ENCODE results near the gene PHTF1. TPM values are rescaled to one million over a fixed set of nuclear protein-coding genes. Genes with fewer than 3 reads are reported as not detected.

Gene PHTF1
- total and polyA plus RNA-seq, 8 donors, result 20.0 to 36.1 (median 22.9) TPM

DNA sequence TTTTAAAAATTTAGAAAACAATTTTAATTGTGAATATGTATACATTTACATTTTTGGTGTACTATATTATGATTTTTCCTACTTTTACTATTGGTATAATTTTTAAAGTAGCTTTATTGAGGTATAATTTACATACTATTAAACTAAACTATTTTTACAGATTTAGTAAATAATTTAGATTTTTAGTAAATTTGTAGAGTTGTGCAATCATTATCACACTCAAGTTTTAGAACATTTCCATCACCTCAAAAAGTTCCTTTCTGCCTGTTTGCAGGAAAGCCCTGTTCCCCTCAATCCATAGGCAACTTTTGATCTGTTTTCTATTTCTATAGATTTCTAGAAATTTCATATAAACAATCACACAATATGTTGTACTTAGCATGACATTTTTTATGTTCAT lies 8.2 kb downstream of the PHTF1 start:
- intact Hi-C loops (cut with DNase I), result no loop called here
- Histone ChIP-seq H3K36me3 (peaks cover 0 to 47% of the 10 kb centered on the region in 2 donors), H3K4me3 (no peak overlapping the region), H3K4me1 (peaks cover 0 to 3% of the 10 kb centered on the region in 2 donors), H3K27ac (no peak overlapping the region), H3K9me3 (no peaks in the 10 kb centered on the region), H3K27me3 (no peaks in the 10 kb centered on the region)
- DNase-seq (no peak), ATAC-seq (no peak)
- TF ChIP-seq, protein P1, sequence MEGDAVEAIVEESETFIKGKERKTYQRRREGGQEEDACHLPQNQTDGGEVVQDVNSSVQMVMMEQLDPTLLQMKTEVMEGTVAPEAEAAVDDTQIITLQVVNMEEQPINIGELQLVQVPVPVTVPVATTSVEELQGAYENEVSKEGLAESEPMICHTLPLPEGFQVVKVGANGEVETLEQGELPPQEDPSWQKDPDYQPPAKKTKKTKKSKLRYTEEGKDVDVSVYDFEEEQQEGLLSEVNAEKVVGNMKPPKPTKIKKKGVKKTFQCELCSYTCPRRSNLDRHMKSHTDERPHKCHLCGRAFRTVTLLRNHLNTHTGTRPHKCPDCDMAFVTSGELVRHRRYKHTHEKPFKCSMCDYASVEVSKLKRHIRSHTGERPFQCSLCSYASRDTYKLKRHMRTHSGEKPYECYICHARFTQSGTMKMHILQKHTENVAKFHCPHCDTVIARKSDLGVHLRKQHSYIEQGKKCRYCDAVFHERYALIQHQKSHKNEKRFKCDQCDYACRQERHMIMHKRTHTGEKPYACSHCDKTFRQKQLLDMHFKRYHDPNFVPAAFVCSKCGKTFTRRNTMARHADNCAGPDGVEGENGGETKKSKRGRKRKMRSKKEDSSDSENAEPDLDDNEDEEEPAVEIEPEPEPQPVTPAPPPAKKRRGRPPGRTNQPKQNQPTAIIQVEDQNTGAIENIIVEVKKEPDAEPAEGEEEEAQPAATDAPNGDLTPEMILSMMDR (IDR thresholded peaks at IDR 0.05), result no peak

DNA sequence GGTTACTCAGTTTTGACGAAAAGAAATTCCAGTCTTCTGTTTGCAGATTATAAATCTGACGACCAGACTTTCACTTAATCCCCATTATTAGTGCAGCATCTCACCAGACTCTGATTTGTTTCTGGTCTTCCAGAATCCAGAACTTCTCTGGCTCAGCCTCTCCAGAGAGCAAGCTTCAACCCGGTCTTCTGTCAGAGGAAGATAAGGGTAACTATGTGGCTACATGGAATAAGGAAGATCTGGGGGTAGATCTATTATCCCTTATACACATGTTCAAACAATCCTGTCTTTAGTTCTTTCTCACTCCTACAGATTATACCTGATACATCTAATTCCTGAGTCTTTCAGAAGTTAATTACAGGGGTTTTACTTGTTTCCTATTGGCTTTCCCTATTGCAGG lies 9.9 kb downstream of the PHTF1 start:
- Histone ChIP-seq H3K36me3 (peaks cover 0 to 47% of the 10 kb centered on the region in 2 donors), H3K4me1 (no peaks in the 10 kb centered on the region), H3K9me3 (no peaks in the 10 kb centered on the region), H3K27ac (no peak overlapping the region), H3K4me3 (no peak overlapping the region), H3K27me3 (no peaks in the 10 kb centered on the region)
- DNase-seq, result no peak
- intact Hi-C loops (cut with DNase I), result no loop called here
- TF ChIP-seq, protein P1 (IDR thresholded peaks at IDR 0.05), result no peak
- no peak for ATAC-seq

DNA sequence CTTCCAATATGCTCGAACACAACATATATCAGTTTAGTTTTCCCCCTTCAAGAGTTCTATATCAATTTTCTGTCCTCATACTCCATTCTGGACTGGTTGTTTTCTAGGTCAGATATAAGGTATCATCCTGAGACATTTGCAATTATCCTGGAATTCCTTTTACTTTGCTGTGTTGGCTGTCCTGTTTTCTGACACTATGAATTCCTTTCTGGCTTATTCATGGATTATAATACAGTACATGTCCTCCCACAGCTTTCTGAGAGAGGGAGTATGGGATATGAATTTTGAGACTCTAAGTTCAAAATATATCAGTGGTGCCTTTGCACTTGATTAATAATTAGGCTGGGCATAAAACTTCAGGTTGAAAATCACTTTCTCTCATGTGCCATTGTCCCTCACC lies 11.9 kb downstream of the PHTF1 start:
- Histone ChIP-seq H3K4me3 (no peak overlapping the region), H3K27ac (no peak overlapping the region), H3K9me3 (no peaks in the 10 kb centered on the region), H3K4me1 (no peaks in the 10 kb centered on the region), H3K36me3 (peaks cover 0 to 31% of the 10 kb centered on the region in 2 donors), H3K27me3 (no peaks in the 10 kb centered on the region)
- ATAC-seq (no peak), DNase-seq (no peak)
- intact Hi-C loops (cut with DNase I), result no loop called here
- TF ChIP-seq, protein P1 (IDR thresholded peaks at IDR 0.05), result no peak

DNA sequence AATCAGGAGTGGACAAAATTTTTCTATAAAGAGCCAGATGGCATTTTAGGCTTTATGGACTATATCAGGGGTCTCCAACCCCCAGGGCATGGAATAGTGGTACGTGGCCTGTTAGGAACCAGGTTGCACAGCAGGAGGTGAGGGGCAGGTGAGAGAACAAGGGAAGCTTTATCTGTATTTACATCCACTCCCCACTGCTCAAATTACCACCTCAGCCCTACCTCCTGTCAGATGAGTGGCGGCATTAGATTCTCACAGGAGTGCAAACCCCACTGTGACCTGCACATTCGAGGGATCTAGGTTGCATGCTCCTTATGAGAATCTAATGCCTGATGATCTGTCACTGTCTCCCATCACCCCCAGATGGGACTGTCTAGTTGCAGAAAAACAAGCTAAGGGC lies 13.9 kb downstream of the PHTF1 start:
- H3K36me3 ChIP-seq, result peaks cover 0 to 32% of the 10 kb centered on the region in 2 donors
- no peaks in the 10 kb centered on the region for H3K27me3 ChIP-seq
- no peak for DNase-seq
- H3K9me3 ChIP-seq, result no peaks in the 10 kb centered on the region
- no peak for ATAC-seq
- intact Hi-C loops (cut with DNase I), result no loop called here
- H3K27ac ChIP-seq, result no peak overlapping the region
- H3K4me3 ChIP-seq, result no peak overlapping the region
- TF ChIP-seq, protein P1 (IDR thresholded peaks at IDR 0.05), result no peak
- H3K4me1 ChIP-seq, result no peaks in the 10 kb centered on the region

DNA sequence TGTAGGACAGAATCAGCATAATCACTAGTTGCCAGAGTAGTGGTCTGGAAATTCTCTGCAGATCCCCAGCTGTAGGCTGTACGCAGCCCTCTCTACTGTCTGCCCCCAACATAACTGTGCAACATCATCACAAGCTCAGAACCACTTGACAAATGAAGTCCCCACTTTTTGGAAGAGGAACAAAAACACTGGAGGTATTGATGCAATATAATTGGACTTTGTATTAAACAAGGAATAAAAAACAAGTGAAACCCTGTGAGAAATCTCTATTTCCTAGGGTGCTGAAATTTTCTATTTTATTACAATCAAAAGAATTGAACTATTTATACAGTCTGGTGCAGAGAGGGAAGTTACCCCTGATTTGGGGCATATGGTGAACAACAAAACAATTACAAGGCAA lies 15.2 kb downstream of the PHTF1 start:
- TF ChIP-seq, protein P1 (IDR thresholded peaks at IDR 0.05), result no peak
- no peak for ATAC-seq
- DNase-seq, result no peak
- intact Hi-C loops (cut with DNase I), result no loop called here
- Histone ChIP-seq H3K27me3 (no peaks in the 10 kb centered on the region), H3K9me3 (no peaks in the 10 kb centered on the region), H3K27ac (no peak overlapping the region), H3K36me3 (peaks cover 0 to 20% of the 10 kb centered on the region in 2 donors), H3K4me1 (no peaks in the 10 kb centered on the region), H3K4me3 (no peak overlapping the region)
